ENCODE data around the gene ASNSD1.

DNA sequence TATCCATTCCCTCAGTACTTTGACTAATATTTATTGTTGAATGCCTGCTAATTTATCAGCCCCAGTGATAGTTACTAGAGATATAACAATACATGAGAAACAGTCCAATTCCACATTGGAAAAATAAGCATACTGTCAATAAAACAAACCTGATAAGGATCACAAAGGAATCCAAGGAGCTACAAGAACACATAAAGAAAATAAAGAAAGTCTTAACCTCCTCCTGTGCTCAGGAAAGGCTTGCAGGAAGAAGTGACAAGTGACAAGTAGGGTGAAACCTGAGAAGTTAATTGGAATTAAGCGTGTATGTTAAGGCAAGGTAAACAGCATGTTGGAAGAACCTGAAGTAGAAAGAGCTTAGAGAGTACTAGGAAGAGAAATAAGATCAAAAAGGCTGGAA is 20.3 kb upstream of the ASNSD1 start:
- no peak for TF ChIP-seq POLR2A (IDR thresholded peaks at IDR 0.05)
- TF ChIP-seq CTCF (IDR thresholded peaks at IDR 0.05): no peak
